HG03060 (cell line): ENCODE measurements around the gene ACTL7B.
"Not testable (repeated sequence)": the region's sequence is repeated elsewhere in the genome, so short reads cannot be mapped to it uniquely, and the experiment has no call there.

Experiments
- ATAC-seq: cut with Tn5 transposase; IDR thresholded peaks from one replicate; pipeline ENCODE4 v1.9.1; 2021; ENCODE audit warnings: low read depth, moderate number of reproducible peaks; ENCODE audit not compliant: unreplicated experiment

ACTL7B gene, protein sequence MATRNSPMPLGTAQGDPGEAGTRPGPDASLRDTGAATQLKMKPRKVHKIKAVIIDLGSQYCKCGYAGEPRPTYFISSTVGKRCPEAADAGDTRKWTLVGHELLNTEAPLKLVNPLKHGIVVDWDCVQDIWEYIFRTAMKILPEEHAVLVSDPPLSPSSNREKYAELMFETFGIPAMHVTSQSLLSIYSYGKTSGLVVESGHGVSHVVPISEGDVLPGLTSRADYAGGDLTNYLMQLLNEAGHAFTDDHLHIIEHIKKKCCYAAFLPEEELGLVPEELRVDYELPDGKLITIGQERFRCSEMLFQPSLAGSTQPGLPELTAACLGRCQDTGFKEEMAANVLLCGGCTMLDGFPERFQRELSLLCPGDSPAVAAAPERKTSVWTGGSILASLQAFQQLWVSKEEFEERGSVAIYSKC

DNA sequence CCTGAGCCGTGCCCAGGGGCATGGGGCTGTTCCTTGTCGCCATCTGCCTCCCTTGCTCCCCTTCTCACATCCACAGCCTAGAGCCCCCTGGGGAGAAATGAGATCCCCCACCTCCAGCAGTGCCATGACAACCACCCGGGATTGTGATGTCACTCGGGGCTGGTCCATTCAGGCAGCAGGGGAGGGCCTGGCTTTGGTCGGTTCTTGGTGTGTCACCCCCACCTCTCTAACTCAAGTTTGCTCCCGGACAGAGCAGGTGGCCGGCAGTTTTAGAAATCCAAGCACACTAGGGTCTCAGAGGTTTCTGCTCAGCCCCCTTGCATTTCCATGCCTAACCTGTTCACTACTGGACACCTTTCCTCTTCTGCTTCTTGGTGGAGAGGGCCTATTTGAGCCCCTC, at the start of gene ACTL7B:
Gene ACTL7B, minus strand, starts transcription at position 99 of the 400 bp plus-strand sequence. Its CDS starts 56 bp downstream, at position 43.
- no peak for ATAC-seq

- ATAC-seq, result no peak
Observed at GRCh38 chr9:108905494-108905893, 49.7 kb upstream of the ACTL7B start.

DNA sequence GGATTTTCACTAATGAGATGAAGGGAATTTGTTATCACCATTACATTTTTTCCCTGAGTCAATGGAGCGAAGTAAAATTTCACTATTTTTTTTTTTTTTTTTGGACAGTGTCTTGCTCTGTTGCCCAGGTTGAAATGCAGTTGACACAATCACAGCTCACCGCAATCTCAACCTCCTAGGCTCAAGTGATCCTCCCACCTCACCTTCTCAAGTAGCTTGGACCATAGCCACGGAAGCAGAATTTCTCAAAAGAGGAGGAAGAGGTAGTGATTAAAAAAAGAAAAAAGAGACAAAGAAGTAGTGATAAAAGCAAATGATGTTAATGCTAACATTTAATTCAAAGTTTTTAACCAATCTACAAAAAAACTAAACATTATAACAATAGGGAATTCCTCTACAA, 48.4 kb upstream of the ACTL7B start:
- ATAC-seq, result no peak

GRCh38 chr9:108903420-108904103, 47.8 kb upstream of the ACTL7B start:
- no peak for ATAC-seq

- no peak for ATAC-seq
Observed at GRCh38 chr9:108900176-108900575, 44.4 kb upstream of the ACTL7B start.

DNA sequence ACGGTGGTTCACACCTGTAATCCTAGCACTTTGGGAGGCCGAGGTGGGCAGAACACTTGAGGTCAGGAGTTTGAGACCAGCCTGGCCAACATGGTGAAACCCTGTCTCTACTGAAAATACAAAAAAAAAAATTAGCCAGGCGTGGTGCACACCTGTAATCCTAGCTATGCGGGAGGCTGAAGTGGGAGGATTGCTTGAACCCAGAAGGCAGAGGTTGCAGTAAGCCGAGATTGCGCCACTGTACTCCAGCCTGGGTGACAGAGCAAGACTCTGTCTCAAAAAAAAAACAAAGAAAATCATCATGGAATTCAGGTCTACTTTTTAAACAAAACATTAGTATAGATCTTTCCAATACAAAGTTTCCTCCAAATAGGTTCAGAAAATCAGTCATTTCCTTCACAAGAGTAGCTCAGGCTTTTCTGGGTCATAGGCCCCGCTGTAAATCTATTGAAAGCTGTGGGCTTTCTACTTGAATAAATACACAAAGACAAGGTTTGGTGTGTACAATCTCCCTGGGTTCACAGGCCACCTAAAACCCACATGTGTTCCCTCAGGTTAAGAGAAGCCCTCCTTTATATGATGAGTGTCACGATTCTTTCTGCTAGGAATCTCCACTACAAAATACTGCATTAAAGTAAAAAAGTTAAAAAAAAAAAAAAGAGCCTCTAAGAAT, 43.4 kb upstream of the ACTL7B start:
- ATAC-seq, result not testable (repeated sequence)

- ATAC-seq, result no peak
Observed at GRCh38 chr9:108897324-108898096, 41.7 kb upstream of the ACTL7B start.

DNA sequence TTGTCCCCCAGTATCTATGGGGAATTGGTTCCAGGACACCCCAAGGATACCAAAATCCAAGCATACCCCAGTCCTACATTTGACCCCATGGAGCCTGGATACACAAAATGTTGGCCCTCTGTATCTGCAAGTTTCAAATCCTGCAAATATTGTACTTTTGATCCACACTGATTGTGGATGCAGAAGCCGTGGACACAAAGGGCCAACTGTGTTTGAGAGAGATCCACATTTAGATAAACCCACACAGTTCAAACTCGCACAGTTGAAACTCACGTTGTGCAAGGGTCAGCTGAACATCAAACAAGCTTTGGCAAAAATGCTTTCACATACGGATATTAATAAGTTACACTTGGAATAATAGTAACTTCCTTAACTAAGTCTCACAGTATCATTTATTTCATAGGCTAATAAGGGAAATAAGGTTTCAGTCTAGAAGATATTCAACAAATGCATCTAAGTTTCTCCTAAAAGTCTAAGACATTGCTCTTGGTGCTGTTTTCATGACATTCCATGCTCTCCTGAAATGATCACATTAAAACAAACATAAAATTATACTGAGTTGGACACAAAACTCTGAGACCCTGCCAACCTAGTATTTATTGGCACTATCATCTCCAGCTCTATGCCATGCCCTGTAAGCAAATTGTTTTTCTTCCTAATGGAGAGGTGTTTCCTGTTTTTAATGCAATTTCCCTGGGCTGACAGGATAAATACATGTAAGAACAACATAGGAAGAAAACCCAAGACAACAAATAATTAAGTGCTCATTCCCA, 38.6 kb upstream of the ACTL7B start:
- no peak for ATAC-seq

- ATAC-seq, result no peak
Observed at GRCh38 chr9:108889649-108890067, 33.9 kb upstream of the ACTL7B start.

DNA sequence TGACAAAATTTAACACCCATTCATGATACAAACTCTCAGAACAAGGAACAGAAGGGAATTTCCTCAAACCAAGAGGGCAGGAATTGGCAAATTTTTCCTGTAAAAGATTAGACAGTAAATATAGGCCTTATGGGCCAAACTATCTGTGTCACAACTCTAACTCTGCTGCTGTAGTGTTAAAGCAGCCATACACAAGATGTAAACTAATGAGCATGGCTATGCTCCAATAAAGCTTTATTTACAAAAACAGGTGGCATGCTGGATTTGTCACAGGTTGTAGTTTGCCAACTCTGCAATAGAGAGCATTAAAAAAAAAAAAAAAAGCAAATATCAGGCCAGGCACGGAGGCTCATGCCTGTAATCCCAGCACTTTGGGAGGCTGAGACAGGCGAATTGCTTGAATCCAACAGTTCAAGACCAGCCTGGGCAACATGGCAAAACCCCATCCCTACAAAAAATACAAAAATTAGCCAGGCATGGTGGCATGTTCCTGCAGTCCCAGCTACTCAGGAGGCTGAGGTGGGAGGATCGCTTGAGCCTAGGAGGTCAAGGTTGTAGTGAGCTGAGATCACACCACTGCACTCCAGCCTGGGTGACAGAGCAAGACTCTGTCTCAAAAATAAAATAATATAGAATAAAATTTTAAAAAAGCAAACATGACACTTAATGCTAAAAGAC, 30.9 kb upstream of the ACTL7B start:
- ATAC-seq, result not testable (repeated sequence)

- peak; percentile 98 for ATAC-seq
Observed at GRCh38 chr9:108885643-108886348, 30.0 kb upstream of the ACTL7B start.

DNA sequence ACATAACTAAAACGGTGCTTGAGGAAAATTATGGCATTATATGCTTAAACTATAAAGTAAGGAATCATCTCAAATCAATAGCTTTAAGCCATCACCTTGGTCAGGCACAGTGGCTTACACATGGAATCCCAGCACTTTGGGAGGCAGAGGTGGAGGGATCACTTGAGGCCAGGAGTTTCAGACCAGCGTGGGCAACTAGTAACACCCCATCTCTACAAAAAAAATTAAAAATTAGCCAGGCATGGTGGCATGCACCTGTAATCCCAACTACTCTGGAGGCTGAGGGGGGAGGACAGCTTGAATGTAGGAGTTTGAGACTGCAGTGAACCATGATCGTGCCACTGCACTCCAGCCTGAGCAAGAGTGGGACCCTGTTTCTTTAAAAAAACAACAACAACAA, 28.9 kb upstream of the ACTL7B start:
- ATAC-seq, result no peak

DNA sequence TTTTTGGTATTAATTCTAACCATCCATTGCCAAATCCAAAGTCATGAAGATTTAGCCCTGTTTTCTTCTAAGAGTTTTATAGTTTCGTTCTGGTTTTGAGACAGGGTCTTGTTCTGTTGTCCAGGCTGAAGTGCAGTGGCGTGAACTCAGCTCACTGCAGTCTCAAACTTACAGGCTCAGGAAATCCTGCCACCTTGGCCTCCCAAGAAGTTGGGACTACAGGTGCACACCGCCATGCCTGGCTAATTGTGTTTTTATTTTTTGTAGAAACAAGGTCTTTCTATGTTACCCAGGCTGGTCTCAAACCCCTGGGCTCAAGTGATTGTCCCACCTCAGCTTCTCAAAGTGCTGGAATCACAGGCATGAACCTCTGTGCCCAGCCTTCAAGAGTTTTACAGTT, 27.3 kb upstream of the ACTL7B start:
- ATAC-seq, result no peak

GRCh38 chr9:108882052-108882888, 26.5 kb upstream of the ACTL7B start:
- ATAC-seq, result no peak

DNA sequence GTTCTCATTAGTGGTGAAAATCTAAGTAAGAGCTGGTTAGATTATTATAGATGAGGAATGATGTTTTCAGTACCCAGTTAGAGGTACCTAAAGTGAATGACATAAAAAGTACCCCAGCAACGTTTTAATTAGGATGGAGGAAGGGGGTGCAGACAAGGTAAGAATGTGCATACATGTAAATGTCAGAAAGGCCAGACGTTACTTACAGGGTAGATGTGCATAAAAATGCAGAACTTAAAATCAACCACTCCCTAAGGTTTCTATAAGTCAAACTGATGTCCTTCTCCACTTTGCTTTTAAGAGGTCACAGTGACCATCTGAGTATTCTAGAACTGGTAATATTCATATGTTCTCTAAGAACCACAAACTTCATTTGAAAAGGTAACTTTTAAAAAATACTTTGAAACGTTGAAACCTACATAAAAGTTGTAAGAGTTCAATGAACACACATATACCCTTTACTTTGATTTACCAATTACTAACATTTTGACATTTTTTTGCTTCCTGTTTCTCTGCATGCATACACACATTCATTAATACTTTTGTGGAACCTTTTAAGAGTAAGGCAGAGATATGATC, 25.0 kb upstream of the ACTL7B start:
- no peak for ATAC-seq

DNA sequence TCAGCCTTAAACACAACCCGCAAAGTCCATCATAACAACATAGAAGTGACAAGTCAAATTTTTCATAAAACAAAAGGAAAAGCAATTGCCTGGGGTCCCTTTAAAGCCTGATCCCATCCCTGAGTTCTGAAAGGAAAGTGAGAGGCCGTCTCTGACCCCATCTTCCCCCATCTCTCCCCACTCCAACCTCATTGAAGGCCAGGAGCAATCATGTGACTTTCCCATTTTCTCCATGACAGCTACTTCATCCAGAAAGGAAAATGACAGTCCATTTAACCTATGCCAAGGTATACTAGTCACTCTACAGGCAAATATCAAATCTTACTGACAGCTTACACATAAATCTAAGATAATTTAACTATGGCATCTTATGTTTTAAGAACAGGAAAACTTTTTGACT, 21.7 kb upstream of the ACTL7B start:
- ATAC-seq, result no peak

DNA sequence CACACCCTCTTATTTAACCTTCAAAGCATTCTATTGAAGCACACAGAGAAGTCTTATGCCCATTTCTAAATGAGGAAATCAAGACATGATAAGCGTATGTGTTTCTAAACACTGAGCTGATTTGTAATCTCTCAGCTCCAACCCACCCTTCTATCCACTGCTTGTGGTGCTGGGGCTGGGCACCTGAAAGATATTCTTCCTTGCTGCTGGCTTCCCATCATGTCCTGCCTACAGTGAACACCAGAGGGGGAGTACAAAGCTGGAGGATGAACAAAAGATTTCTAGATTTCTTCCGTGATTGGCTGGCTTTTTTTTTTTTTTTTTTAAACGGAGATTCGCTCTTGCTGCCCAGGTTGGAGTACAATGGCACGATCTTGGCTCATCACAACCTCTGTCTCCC, 20.6 kb upstream of the ACTL7B start:
- ATAC-seq, result no peak
